Measurements from ENCODE around the gene CAPRIN2.

The CAPRIN2 gene

DNA sequence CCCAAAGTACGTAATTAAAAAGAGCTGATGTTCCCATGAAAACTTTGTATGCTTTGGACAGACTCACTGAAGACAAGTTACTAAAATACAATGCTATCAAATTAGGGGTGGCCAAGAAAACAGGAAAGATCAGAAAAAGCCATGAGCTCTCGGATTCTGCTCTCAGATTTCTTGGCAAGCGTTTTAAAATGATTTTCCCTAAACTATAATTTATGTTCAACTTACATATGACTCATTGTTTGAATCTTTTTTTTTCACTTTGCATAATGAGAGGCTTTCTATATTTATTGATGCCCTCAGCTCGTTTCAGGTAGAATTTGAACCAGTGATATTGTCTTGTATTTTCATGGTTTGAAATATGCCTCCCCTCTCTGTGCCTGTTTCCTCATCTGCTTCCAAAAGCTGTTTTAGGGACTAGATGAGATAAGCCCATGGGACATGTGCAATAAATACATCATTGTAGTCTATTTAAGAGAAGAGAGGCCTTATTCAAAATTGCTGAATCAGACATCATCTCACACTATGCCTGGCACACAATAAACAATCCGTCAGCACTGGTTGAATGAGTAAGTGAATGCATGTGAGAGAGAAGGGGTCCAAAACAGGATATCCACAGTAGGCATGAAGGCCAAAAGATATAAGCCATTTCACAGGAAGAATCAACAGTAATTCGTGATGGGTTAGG lies 54.4 kb downstream of the CAPRIN2 start:
- DNase-seq (ENCODE audit: low read depth in 2 of 2) = no peak

DNA sequence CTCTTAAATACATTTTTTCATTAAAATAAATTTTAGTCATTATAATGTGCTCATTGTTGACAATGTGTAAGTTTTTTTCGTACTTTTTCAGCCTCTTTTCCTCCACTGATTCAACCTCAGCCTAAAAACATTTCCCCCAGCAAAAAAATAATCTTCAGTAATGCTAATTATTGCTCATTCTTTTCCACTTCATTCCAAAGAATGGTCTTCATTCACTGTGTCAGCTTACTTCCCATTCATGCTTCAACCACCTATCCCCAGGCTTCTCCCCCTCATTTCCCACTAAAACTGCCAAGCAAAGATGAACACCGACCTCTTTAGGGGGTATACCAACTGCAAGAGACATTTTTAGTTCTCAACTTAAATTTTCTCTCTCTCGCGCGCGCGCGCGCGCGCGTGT lies 56.4 kb downstream of the CAPRIN2 start:
- DNase-seq (ENCODE audit: low read depth in 2 of 2) = no peak

DNA sequence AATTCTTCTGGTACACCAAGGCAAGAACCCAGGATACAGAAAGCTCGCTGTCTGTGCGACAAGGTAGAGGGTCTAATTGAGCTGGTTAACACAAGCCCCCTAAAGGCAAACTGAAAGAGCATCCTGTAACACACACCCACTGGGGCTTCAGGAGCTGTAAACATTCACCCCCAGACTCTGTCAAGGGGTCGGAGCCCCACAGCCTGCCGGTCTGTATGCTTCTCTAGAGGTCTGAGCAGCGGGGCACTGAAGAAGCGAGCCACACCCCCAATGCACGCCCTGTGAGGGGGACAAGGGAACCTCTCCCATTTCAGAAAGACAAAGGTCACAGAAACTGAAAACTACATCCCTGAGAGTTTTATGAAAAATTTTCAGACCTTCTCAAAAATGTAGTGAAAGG lies 57.8 kb downstream of the CAPRIN2 start:
- no peak for DNase-seq (ENCODE audit: low read depth in 2 of 2)

DNA sequence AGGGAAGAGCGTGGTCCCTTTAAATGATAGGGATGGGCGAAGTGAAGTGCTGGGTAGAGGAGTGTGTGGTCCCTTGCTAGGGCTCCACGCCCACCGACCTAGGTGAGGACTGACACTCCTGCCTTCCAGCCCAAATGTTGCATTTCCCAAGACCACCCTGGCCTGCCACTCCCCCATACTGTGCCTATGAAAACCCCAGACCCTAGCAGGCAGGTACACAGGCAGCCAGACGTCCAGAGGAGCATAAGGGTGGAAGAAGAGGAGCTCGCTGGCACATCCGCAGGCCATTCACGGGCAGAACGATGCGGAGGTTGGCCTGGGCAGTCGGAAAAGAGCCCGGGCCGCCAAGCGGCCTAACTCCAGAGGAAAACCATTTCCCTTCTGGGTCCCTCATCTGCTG lies 58.3 kb downstream of the CAPRIN2 start:
- no peak for DNase-seq (ENCODE audit: low read depth in 2 of 2)

DNA sequence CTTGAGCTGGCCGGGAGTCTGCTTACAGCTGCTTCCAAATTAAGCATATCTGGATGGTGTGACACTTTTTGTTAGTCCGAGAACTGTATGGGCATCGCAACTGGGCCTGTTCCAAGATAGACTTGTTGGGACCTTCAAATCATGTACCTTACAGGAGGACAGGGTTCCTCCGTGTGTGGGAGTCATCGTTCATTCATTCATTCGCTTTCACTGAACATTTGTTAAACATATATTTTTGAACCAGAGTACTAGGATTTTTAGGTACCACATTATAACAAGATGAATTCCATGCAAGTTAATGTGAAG lies 58.7 kb downstream of the CAPRIN2 start:
- no peak for DNase-seq (ENCODE audit: low read depth in 2 of 2)

DNA sequence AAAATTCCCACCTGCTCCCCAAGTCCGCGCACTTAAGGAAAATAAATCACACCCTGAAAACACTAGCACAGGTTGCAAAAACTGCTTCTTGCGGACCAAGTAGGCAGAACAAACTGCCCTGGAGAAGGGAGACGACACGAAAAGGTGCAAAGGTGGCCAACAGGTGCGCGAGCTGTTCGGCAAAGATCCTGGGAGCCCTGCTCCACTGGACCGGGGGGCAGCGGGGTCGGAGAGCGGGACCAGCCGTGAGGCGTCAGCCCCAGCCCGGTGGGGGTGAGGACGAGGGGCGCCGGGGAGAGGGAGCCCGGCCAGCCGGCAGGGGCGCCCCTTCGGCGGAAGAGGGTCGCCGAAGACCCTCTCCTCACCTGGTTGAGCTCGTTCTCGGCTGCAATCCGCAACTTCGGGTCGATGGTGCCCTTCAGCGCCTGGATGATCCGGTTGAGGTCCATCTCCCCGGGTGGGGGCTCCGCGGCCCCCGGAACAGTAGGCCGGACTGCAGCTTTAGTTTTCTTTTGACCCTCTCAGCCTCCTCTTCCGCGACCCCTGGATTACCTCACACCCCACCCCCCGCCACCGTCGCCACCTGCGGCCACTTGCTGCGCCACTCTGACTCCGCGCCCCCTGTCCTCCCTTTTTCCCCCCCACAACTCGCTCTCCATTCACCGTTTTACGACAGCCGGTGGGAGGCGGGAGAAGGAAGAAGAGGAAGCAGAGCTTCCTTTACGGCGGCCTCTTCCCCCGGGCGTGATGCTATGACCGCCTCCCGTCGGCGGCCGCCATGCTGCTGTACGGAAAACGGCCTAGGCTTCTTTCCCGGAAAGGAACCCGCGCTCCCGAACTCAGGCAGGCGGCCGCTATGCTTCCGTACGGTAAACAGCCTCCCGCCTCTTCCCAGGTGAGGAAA lies 59.3 kb downstream of the CAPRIN2 start, which contains the start of gene IPO8:
IPO8 (minus strand) TSS at position 671 of the 904 bp plus-strand sequence; CDS start at position 449, 222 bp downstream.
- DNase-seq (ENCODE audit: low read depth in 2 of 2) = peak; percentile 71 to 79

DNA sequence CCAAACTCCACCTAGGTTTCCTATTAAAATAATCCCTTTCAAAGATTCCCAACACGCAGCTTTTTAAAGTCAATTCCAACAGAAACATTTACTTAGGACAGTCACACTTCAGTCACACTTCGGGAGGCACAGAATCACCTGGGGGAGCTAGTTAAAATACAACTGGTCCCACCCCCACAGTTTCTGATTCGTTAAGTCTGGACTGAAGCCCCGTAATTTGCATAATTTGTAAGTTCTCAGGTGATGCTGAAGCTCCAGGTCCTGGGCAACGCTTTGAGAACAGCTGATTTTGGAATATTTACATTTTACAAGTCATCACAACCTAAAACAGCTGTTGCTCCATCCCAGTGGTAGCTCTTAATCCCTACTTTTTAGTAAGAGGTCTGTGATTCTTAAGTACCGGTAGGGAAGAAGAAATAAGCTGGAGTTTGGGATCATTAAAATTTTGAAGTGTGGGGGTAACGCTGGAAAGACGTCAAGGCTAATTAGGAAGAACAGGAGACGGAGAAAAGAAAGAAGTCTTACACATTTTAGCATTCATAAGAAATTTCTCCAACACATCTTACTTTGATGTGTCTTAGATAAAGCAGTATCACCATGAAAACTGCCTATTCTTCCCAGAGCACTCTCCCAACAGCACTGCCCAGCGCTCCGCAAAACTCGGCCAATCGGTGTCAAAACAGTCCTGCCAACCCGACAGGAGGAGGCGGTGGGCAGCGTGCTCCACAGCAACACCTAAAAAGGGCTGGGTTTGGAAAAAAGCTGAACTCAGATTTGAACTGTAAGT lies 60.1 kb downstream of the CAPRIN2 start:
- DNase-seq (ENCODE audit: low read depth in 2 of 2) = no peak

DNA sequence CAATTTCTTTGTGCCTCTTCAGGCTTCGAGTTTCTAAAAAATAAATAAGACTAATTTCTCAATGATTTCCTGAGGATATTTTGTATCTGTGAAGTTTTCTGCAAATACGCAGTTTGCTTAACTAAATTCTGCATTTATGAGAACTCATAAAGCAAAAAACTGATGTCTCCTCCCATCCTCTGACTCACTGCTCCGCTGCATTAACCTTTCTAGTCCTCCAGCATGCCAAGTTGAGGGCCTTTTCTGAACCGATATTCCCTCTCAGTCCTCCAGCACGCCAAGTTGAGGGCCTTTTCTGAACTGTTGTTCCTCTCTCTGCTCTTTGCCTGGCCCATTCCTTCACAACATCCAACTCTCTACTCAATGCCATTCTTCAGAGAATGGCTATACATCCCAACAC lies 62.3 kb downstream of the CAPRIN2 start:
- no peak for DNase-seq (ENCODE audit: low read depth in 2 of 2)

DNA sequence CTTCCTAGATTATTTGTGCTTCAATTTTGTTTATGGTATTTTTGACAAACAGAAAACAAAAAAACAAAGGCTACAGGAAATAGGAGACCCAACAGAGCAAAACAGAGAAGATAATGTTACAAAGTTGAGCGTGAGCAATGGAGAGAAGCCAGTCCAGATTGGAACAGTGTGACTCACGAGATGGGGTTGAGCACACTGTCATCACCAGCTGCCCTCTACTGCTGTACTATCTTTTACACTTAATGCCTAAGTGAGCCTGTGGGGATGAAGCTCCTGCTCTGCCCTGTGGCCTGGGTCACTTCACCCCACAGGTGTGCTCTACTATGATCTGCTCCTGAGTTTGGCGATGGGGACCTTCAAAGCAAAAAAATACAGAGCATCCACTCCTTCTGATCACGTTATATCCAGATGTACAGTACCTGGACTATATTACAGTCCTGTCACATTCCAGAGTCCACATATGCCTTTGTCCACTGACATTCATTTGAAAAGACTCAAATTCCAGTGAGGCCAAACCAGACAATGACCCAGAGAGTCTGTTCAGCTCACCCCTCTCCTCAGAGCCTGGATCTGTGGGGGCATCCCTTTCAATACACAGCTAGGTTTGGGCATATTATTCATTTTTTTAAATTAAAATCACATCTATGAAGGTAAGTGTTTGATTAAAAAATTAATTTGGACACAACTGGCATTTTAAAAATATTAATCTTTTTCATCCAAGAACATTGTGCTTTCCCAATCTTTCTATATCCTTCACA lies 63.5 kb downstream of the CAPRIN2 start:
- no peak for DNase-seq (ENCODE audit: low read depth in 2 of 2)

DNA sequence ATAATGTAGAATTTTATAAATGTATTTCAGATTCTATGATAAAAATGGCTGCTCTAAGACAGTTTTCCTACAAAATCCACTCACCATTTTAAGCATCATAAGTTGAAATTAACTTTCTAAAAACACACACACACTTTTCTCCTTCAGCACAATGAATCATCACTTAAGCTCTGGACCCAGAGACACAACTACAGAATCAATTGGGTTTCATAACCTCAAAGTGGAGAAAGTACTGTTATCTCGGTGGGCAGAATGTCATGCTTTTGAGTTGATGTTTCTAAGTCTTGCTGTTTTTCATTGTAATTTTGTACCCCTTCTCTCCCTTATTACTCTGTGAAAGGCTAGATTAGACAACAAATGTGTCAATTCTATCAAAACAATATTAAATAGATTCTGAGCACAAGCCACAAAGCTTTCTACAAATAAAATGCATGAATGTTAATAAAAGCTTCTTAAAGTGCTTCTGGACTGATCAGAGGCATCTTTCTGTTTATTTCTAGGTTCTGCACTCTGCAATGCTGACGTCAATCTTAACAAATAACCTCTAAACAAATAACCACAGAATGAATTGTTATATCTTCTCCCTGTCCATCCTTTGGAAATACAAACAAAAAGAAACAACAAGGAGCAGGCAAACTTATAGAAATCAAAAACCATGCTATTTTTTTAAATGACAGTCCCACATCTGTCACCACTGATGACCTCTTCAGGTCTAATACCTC lies 67.3 kb downstream of the CAPRIN2 start:
- no peak for DNase-seq (ENCODE audit: low read depth in 2 of 2)

DNA sequence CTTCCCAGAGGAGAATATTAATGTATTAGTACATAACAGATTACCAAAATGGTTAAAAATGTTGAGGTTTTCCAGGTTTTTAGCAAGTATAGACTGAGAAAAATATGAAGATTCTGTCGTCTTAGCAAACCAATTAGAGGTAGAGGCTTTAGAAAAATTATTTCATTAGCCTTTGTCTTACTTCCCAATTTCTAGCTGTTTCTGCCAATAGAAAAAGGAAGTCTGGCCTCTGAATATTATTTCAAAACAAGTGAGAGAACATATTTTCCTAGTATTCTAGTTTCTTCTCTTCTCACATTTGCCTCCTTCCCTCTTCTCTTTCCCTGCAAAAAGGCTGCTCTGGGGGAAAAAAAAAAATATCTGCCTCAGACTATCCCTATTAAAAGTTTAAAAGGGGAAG lies 75.5 kb downstream of the CAPRIN2 start:
- DNase-seq (ENCODE audit: low read depth in 2 of 2) = no peak

DNA sequence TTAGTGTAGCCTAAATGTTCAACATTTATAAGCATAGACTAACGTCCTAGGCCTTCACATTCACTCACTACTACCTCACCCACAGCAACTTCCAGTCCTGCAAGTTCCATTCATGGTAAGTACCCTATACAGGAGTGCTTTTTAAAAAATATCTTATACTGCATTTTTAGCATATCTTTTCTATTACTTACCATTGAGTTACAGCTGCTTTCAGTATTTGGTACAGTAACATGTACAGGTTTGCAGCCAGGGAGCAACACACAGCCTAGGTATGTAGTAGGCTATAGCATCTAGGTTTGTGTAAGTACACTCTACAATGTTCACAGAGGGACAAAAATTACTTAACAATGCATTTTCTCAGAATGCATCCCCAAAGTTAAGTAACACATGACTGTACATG lies 76.5 kb downstream of the CAPRIN2 start:
- DNase-seq (ENCODE audit: low read depth in 2 of 2) = no peak

DNA sequence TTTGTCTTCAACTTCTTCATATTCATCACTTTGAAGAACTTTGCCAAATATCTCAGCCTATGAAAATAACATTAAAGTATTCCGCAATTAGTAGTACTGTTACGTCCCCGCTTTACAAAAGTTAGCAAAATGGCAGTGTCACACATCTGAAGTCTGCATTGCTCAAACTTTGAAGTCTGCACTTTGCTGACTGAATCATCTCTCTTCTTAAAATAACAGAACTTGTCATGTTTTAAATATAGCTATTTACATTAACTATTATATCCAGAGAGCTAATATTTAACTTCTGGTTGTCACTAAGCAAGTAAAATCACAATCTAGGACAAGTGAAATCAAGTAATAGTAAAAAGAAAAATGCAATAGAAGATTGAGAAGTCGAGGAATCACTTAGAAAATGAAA lies 93.5 kb downstream of the CAPRIN2 start:
- no peak for DNase-seq (ENCODE audit: low read depth in 2 of 2)
